ENCODE data around the gene RXFP4. TPM values are rescaled to one million over a fixed set of nuclear protein-coding genes. Genes with fewer than 3 reads are reported as not detected.

Gene RXFP4
- polyA plus RNA-seq, 1 donor: 0.34 TPM

DNA sequence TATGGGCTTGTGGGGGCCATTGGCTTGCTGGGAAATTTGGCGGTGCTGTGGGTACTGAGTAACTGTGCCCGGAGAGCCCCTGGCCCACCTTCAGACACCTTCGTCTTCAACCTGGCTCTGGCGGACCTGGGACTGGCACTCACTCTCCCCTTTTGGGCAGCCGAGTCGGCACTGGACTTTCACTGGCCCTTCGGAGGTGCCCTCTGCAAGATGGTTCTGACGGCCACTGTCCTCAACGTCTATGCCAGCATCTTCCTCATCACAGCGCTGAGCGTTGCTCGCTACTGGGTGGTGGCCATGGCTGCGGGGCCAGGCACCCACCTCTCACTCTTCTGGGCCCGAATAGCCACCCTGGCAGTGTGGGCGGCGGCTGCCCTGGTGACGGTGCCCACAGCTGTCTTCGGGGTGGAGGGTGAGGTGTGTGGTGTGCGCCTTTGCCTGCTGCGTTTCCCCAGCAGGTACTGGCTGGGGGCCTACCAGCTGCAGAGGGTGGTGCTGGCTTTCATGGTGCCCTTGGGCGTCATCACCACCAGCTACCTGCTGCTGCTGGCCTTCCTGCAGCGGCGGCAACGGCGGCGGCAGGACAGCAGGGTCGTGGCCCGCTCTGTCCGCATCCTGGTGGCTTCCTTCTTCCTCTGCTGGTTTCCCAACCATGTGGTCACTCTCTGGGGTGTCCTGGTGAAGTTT, 550 bp downstream of the RXFP4 start:
- no CpG with 5 or more reads among the region's 29 CpGs for WGBS (ENCODE audit: insufficient coverage, low lambda C conversion rate)
- no peak for DNase-seq
- Histone ChIP-seq H3K27ac (ENCODE audit: low read length) (peak overlapping the region; percentile 79), H3K27me3 (ENCODE audit: control insufficient read depth, insufficient read depth, low read length) (no peaks in the 10 kb centered on the region), H3K4me1 (ENCODE audit: control insufficient read depth, insufficient read depth, low read length) (peaks cover 69% of the 10 kb centered on the region), H3K4me3 (ENCODE audit: low read length) (no peak overlapping the region), H3K36me3 (ENCODE audit: control insufficient read depth, insufficient read depth, low read length) (peaks cover 8% of the 10 kb centered on the region), H3K9me3 (ENCODE audit: control insufficient read depth, low read depth, low read length) (no peaks in the 10 kb centered on the region)

DNA sequence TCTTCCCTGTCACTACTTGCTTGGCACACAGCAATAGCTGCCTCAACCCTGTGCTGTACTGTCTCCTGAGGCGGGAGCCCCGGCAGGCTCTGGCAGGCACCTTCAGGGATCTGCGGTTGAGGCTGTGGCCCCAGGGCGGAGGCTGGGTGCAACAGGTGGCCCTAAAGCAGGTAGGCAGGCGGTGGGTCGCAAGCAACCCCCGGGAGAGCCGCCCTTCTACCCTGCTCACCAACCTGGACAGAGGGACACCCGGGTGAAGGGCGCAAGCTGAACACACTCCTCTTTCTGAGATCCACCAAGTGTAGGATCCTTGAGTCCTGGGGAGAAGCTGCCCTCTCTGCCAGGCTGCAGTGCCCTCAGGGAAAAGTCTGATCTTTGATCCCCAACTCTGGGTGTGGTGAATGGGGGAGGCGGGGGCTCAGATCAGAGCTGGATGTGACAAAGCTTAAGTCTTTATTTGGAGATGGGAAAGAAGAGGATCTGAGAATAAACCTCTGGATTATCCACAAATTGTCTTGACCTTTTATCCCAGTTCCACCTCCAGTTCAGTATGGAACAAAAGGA, 1.2 kb downstream of the RXFP4 start:
- peaks cover 15% of the 10 kb centered on the region for H3K36me3 ChIP-seq (ENCODE audit: control insufficient read depth, insufficient read depth, low read length)
- peak in 1 of 2 donors; percentile 62 for DNase-seq
- no peak overlapping the region for H3K4me3 ChIP-seq (ENCODE audit: low read length)
- WGBS (ENCODE audit: insufficient coverage, low lambda C conversion rate): no CpG with 5 or more reads among the region's 11 CpGs
- H3K27ac ChIP-seq (ENCODE audit: low read length): peak overlapping the region; percentile 79
- H3K27me3 ChIP-seq (ENCODE audit: control insufficient read depth, insufficient read depth, low read length): no peaks in the 10 kb centered on the region
- peaks cover 69% of the 10 kb centered on the region for H3K4me1 ChIP-seq (ENCODE audit: control insufficient read depth, insufficient read depth, low read length)
- H3K9me3 ChIP-seq (ENCODE audit: control insufficient read depth, low read depth, low read length): no peaks in the 10 kb centered on the region

DNA sequence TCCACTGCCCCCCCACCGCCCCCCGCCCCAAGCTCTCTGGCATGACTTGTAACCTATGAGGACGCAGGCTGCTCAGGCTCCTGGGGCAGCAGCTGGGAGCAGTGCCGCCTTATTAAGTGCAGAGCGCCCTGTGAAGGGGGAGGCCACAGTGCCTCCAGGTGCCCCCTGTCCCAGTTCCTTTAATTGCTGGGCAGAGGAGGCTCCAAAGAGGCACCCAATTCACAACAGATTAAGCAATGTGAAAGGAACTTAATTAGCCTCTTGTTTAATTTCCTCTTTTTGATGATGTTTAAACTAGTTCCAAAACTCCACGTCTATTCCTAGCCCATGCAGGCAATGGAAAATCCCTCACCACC, 3.0 kb downstream of the RXFP4 start:
- no peak for DNase-seq
- H3K4me1 ChIP-seq (ENCODE audit: control insufficient read depth, insufficient read depth, low read length): peaks cover 69% of the 10 kb centered on the region
- H3K4me3 ChIP-seq (ENCODE audit: low read length): no peak overlapping the region
- peaks cover 29% of the 10 kb centered on the region for H3K36me3 ChIP-seq (ENCODE audit: control insufficient read depth, insufficient read depth, low read length)
- peak overlapping the region; percentile 38 for H3K27ac ChIP-seq (ENCODE audit: low read length)
- no peaks in the 10 kb centered on the region for H3K9me3 ChIP-seq (ENCODE audit: control insufficient read depth, low read depth, low read length)
- no CpG with 5 or more reads among the region's 6 CpGs for WGBS (ENCODE audit: insufficient coverage, low lambda C conversion rate)
- H3K27me3 ChIP-seq (ENCODE audit: control insufficient read depth, insufficient read depth, low read length): no peaks in the 10 kb centered on the region

DNA sequence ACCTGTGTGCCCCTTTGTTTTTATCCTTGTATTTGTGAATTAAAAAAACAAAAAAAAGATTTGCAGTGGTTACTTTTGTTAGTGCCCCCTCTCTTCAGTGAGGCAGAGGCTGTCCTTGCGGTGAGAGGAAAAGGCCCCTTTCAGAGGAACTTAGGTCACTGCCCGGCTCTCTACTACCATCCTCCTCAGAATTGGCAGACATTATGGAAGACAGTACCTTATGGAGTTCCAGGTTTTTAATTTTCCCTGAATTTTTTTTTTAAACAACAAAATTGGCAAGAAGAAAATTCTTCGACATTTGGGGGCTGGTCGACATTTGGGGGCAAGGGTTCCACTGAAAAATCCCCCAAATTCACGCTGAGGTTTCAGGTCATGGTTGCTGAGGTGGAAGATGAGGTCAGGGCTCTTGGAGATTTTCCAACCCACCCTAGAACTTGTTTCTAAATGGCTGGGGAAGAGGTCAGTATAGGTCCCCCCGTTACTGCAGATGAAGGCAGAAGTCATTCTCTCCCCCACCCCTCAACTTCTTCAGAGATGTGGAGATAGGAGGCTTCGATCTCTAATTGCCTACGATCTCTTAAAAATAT, 5.3 kb downstream of the RXFP4 start:
- Histone ChIP-seq H3K27ac (ENCODE audit: low read length) (peak overlapping the region; percentile 46), H3K27me3 (ENCODE audit: control insufficient read depth, insufficient read depth, low read length) (no peaks in the 10 kb centered on the region), H3K4me3 (ENCODE audit: low read length) (no peak overlapping the region), H3K9me3 (ENCODE audit: control insufficient read depth, low read depth, low read length) (no peaks in the 10 kb centered on the region), H3K36me3 (ENCODE audit: control insufficient read depth, insufficient read depth, low read length) (peaks cover 49% of the 10 kb centered on the region), H3K4me1 (ENCODE audit: control insufficient read depth, insufficient read depth, low read length) (peaks cover 50% of the 10 kb centered on the region)
- no peak for DNase-seq
- no CpG with 5 or more reads among the region's 8 CpGs for WGBS (ENCODE audit: insufficient coverage, low lambda C conversion rate)

DNA sequence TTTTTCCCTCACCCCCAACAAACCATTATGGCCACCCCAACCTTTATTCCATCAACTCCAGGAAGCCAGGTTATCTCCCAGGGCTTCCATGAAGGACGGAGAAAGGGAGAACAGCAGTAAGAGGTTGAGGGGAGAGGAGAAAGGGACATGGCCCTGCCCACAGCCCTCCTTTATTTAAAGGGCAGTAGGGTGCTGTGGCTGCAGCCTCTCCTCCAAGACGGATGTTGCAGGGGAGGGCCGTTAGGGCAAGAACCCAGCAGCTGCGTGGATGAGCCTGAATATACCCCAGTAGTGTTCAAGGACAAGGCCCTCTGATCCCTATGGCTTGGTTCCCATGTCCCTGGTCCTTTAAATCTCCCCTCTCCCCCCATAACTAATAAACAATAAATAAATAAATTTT, 5.9 kb downstream of the RXFP4 start:
- H3K36me3 ChIP-seq (ENCODE audit: control insufficient read depth, insufficient read depth, low read length): peaks cover 54% of the 10 kb centered on the region

DNA sequence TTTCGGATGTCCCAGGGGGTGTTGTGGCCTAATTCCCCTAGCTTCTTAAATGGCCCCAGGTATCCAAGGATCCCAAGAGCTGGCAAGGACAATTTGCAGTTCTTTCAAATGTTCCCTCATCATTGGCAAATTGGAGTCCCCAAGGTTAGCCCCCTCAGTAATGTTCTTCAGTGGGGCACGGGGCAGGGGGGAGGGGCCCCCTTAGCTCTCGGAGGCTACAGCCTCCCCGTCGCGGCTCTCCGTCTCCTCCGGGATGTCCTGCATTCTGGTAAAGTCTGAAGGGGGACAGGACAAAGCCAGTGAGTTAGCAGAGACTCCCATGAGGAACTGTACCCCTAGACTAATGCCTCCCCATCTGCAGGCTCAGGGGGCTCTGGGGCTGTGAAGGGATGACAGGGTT, 6.3 kb downstream of the RXFP4 start:
- Histone ChIP-seq H3K36me3 (ENCODE audit: control insufficient read depth, insufficient read depth, low read length) (peaks cover 59% of the 10 kb centered on the region), H3K27me3 (ENCODE audit: control insufficient read depth, insufficient read depth, low read length) (no peaks in the 10 kb centered on the region), H3K27ac (ENCODE audit: low read length) (no peak overlapping the region), H3K4me3 (ENCODE audit: low read length) (no peak overlapping the region), H3K4me1 (ENCODE audit: control insufficient read depth, insufficient read depth, low read length) (peaks cover 39% of the 10 kb centered on the region), H3K9me3 (ENCODE audit: control insufficient read depth, low read depth, low read length) (no peaks in the 10 kb centered on the region)
- no peak for DNase-seq
- no CpG with 5 or more reads among the region's 8 CpGs for WGBS (ENCODE audit: insufficient coverage, low lambda C conversion rate)

More for the DNA sequence above, 5.9 kb downstream of the RXFP4 start:
- WGBS (ENCODE audit: insufficient coverage, low lambda C conversion rate): no CpG with 5 or more reads among the region's 4 CpGs
- Histone ChIP-seq H3K4me3 (ENCODE audit: low read length) (no peak overlapping the region), H3K4me1 (ENCODE audit: control insufficient read depth, insufficient read depth, low read length) (peaks cover 44% of the 10 kb centered on the region), H3K27me3 (ENCODE audit: control insufficient read depth, insufficient read depth, low read length) (no peaks in the 10 kb centered on the region), H3K9me3 (ENCODE audit: control insufficient read depth, low read depth, low read length) (no peaks in the 10 kb centered on the region), H3K27ac (ENCODE audit: low read length) (no peak overlapping the region)
- no peak for DNase-seq

DNA sequence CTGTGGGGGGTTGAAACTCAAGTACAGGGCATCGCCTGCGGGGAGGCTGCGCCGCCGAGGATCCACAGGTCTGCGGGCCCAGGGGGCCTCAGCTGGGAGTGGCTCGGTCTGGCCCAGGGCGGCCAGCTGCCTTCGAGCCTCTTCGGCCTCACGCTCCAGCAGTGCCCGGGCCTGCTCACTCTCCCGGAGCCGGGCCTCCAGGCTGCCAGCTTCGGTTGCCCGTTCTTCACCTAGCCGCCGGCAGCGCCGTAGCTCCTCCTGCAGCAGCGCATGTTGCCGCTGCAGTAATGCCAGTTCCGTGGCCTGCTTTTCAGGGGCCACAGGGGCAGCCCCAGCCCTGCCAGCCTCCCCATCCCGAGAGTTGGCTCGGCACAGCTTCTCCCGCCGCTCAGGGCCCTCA, 9.4 kb downstream of the RXFP4 start:
- Histone ChIP-seq H3K9me3 (ENCODE audit: control insufficient read depth, low read depth, low read length) (no peaks in the 10 kb centered on the region), H3K36me3 (ENCODE audit: control insufficient read depth, insufficient read depth, low read length) (peaks cover 84% of the 10 kb centered on the region)

DNA sequence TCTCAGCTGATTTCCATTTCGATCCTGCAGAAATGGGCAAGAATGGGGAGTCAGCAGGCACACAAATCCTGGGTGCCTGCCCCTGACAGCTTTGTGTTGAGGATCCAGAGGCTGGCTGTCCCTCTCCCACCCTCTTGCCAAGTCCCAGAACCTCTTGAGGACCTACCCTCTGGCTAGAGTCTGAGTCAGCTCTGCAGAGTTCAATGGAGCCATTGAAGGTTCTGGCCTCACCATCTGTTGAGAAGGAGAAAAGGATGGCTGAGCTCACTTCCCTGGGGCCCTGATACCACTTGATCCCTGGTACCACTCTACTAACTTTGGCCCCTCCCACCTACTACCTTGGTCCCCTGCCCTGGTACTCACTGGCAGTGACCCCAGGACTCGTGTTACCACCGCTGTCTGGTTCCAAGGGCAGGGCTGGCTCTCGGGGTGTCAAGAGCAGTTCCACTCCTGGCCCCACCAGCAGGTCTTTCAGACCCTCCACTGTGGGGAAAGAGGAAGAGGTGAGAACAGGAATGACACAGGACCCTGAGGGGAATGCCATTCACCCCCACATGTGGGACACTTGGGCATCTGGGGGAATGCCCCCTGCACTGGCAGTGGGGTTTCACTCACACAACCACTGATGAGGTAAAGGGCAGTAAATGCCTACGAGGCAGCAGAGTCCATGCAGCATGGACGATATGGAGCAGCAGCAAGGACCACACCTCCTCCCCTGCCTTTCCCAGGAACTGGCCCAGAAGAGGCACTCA, 10.5 kb downstream of the RXFP4 start:
- Histone ChIP-seq H3K9me3 (ENCODE audit: control insufficient read depth, low read depth, low read length) (no peaks in the 10 kb centered on the region), H3K4me3 (ENCODE audit: low read length) (no peak overlapping the region), H3K36me3 (ENCODE audit: control insufficient read depth, insufficient read depth, low read length) (peaks cover 82% of the 10 kb centered on the region), H3K27ac (ENCODE audit: low read length) (no peak overlapping the region), H3K4me1 (ENCODE audit: control insufficient read depth, insufficient read depth, low read length) (peaks cover under 1% of the 10 kb centered on the region), H3K27me3 (ENCODE audit: control insufficient read depth, insufficient read depth, low read length) (no peaks in the 10 kb centered on the region)
- no CpG with 5 or more reads among the region's 6 CpGs for WGBS (ENCODE audit: insufficient coverage, low lambda C conversion rate)
- DNase-seq: no peak

More for the DNA sequence above, 9.4 kb downstream of the RXFP4 start:
- no CpG with 5 or more reads among the region's 27 CpGs for WGBS (ENCODE audit: insufficient coverage, low lambda C conversion rate)
- Histone ChIP-seq H3K27ac (ENCODE audit: low read length) (no peak overlapping the region), H3K27me3 (ENCODE audit: control insufficient read depth, insufficient read depth, low read length) (no peaks in the 10 kb centered on the region), H3K4me1 (ENCODE audit: control insufficient read depth, insufficient read depth, low read length) (peaks cover 12% of the 10 kb centered on the region), H3K4me3 (ENCODE audit: low read length) (no peak overlapping the region)
- no peak for DNase-seq

DNA sequence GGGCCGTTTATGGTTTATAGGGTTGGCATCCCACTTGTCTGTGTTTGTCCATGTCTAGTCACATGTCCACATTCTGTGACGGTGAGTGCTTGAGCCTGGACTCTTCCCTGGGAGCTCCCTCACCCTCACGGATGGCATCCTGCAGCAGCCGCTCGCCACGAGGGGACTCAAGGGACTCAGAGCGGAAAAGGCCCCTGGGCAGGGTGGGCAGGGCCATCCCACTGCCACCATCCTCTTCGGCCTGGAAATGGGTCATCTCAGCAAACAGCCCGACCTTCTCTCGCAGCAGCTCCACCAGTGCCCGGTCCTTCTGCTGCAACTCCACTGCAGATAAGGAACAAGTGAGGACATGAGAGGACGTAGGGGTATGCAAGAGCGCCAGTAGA, 11.1 kb downstream of the RXFP4 start:
- H3K4me3 ChIP-seq (ENCODE audit: low read length): no peak overlapping the region
- H3K27ac ChIP-seq (ENCODE audit: low read length): no peak overlapping the region
- no CpG with 5 or more reads among the region's 13 CpGs for WGBS (ENCODE audit: insufficient coverage, low lambda C conversion rate)
- no peaks in the 10 kb centered on the region for H3K9me3 ChIP-seq (ENCODE audit: control insufficient read depth, low read depth, low read length)
- H3K27me3 ChIP-seq (ENCODE audit: control insufficient read depth, insufficient read depth, low read length): no peaks in the 10 kb centered on the region
- DNase-seq: no peak
- H3K36me3 ChIP-seq (ENCODE audit: control insufficient read depth, insufficient read depth, low read length): peaks cover 79% of the 10 kb centered on the region
- no peaks in the 10 kb centered on the region for H3K4me1 ChIP-seq (ENCODE audit: control insufficient read depth, insufficient read depth, low read length)

DNA sequence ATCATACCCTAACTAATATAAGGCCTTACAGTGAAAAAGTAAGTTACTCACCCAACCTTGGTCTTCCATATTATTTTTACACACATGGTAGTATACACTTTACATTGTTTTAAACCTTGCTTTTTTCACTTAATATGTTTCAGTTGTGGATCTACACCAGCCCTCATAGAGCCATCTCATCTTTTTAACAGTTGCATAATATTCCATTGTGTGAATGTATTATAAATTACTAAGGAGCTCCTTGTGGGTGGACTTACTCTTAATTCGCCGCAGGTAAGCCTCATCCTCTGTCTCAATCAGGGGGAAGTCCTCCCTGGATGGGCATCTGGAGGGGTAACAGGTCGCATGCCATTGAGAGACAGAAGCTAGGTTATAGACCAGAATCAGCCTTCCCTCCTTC, 13.2 kb downstream of the RXFP4 start:
- Histone ChIP-seq H3K36me3 (ENCODE audit: control insufficient read depth, insufficient read depth, low read length) (peaks cover 81% of the 10 kb centered on the region), H3K9me3 (ENCODE audit: control insufficient read depth, low read depth, low read length) (no peaks in the 10 kb centered on the region), H3K27me3 (ENCODE audit: control insufficient read depth, insufficient read depth, low read length) (no peaks in the 10 kb centered on the region), H3K4me1 (ENCODE audit: control insufficient read depth, insufficient read depth, low read length) (no peaks in the 10 kb centered on the region), H3K4me3 (ENCODE audit: low read length) (no peak overlapping the region), H3K27ac (ENCODE audit: low read length) (no peak overlapping the region)
- WGBS (ENCODE audit: insufficient coverage, low lambda C conversion rate): no CpG with 5 or more reads among the region's 3 CpGs
- no peak for DNase-seq
